GM19240 (cell line): ENCODE data around the gene ARMC5.
A peak's percentile ranks its signal among the peaks of the same experiment; 100 is the strongest.
"Not testable (repeated sequence)": the region's sequence is repeated elsewhere in the genome, so short reads cannot be mapped to it uniquely, and the experiment has no call there.

ENCODE experiments used
- DNase-seq: peaks from one replicate; pipeline ENCODE4 v3.0.0; 2011; ENCODE audit warnings: low spot score; ENCODE audit not compliant: insufficient read length

The ARMC5 gene

DNA sequence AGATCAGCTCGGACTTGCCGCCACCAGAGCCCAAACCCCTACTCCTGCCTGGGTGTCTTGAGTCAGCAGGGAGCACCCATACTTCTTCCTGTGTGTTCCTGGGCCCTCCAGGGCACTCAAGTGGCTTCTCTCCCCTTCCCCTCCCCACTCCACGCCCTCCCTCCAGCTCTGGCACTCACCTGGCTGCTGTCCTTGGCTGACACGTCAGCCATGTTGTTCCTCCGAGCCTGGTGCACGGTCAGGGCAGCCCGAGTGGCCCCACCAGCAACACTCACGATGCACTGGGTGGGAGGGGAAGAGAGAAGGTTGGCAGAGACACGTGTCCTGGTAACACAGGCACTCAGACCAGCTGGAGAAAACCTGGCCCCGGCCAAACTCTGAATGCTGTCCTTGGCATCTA is 37.4 kb downstream of the ARMC5 start:
- DNase-seq = no peak

- no peak for DNase-seq
These were observed 39.2 kb downstream of the ARMC5 start for GRCh38 chr16:31498493-31498892.

- no peak for DNase-seq
These were observed 40.6 kb downstream of the ARMC5 start for GRCh38 chr16:31499928-31500327.

GRCh38 chr16:31501226-31501965 is 42.1 kb downstream of the ARMC5 start:
- DNase-seq = no peak

DNA sequence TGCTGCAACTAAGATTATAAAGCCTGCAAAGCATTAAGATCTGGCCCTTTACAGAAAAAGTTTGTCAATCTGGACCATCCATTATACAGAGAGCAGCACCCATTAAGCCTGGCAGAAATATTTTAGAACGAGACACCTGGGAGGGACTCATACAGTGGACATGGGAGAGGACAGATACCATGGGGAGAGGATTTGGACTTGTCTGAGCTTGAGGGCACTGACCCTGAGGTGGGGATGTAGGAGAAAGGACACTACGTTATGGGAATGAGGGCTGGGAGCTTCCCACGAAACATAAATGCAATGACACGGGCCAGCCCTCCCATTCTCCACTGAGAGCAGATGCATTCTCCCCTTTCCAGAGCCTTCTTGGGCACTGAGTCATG is 42.7 kb downstream of the ARMC5 start:
- no peak for DNase-seq

- no peak for DNase-seq
These were observed 43.7 kb downstream of the ARMC5 start for GRCh38 chr16:31502981-31503380.

GRCh38 chr16:31503555-31503954 is 44.3 kb downstream of the ARMC5 start:
- not testable (repeated sequence) for DNase-seq

DNA sequence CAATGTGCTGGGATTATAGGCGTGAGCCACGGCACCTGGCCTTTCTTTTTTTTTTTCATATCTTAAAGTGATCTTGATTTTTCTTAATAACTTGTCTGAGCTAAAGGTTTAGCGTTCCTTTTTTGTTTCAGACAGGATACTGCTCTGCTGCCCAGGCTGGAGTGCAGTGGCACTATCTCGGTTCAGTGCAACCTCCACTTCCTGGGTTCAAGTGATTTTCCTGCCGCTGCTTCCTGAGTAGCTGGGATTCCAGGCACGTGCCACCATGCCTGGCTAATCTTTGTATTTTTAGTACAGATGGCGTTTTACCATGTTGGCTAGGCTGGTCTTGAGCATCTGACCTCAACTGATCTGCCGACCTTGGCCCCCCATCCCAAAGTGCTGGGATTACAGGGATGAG is 44.9 kb downstream of the ARMC5 start:
- DNase-seq = no peak

DNA sequence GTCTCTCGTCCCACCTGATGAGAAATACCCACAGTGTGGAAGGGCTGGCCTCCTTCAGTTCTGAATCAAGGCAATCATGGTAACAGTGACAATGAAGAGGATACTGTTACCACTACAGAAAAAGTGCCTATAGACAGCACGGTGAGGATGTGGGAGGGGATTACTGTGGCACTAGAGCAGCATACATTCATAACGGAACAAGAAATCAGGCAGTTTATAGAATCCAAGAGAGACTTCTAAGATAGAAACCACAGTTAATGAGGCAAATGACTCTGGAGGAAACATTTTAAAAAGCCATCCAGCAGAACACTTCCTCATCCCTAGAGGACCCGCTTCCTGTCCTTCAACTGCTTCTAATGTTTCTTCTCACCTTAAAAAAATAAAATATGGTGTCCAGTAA is 46.2 kb downstream of the ARMC5 start:
- DNase-seq = no peak

- no peak for DNase-seq
These were observed 48.3 kb downstream of the ARMC5 start for GRCh38 chr16:31507617-31507928.

GRCh38 chr16:31507929-31508705 is 48.8 kb downstream of the ARMC5 start, which contains the start of gene RUSF1:
Gene RUSF1, minus strand, starts transcription at chr16:31508391. Its CDS starts 18 bp downstream, at chr16:31508373.
- DNase-seq = peak; percentile 68

- no peak for DNase-seq
These were observed 49.5 kb downstream of the ARMC5 start for GRCh38 chr16:31508706-31509195.

GRCh38 chr16:31513126-31513525 is 53.8 kb downstream of the ARMC5 start:
- no peak for DNase-seq

- no peak for DNase-seq
These were observed 54.6 kb downstream of the ARMC5 start for GRCh38 chr16:31513884-31514283.
